Spinal cord (tissue), 10 donors: ENCODE data around the gene SLC7A10. TPM values are rescaled to one million over a fixed set of nuclear protein-coding genes. Genes with fewer than 3 reads are reported as not detected.
"Not testable (repeated sequence)": the region's sequence is repeated elsewhere in the genome, so short reads cannot be mapped to it uniquely, and the experiment has no call there.

Experiments used
- DNase-seq, 6 donors: peaks; one replicate each; pipeline versions ENCODE4 v3.0.0 to v3.0.0-alpha.2; 2013 to 2015; ENCODE audit warnings: low spot score in 6 of 6, low read depth in 4 of 6
- H3K27ac ChIP-seq: one replicate; pipeline ENCODE4 v1.5.1; 2013; ENCODE audit warnings: low read depth, low read length, control low read depth
- H3K27me3 ChIP-seq: one replicate; pipeline ENCODE4 v1.6.1; 2013; ENCODE audit warnings: low read length; ENCODE audit not compliant: control insufficient read depth, insufficient read depth
- H3K36me3 ChIP-seq: one replicate; pipeline ENCODE4 v1.6.1; 2013; ENCODE audit warnings: low read length; ENCODE audit not compliant: control insufficient read depth, insufficient read depth
- H3K4me1 ChIP-seq: one replicate; pipeline ENCODE4 v1.6.1; 2013; ENCODE audit warnings: low read length; ENCODE audit not compliant: control insufficient read depth, insufficient read depth
- H3K4me3 ChIP-seq: one replicate; pipeline ENCODE4 v1.5.1; 2013; ENCODE audit warnings: low read depth, low read length, control low read depth
- H3K9me3 ChIP-seq: one replicate; pipeline ENCODE4 v1.6.1; 2013; ENCODE audit warnings: low read length; ENCODE audit not compliant: control insufficient read depth, insufficient read depth
- WGBS: methylation state at CpG from one replicate; pipeline ENCODE4 v1.1.5; 2013; ENCODE audit warnings: missing lambda C conversion rate; ENCODE audit not compliant: insufficient coverage; 5-methylcytosine and 5-hydroxymethylcytosine counted together
- polyA plus RNA-seq, 2 donors: library from polyadenylated mRNA; unstranded; fragments of 120-200 nt; gene quantifications; one replicate each; pipeline ENCODE4 v1.2.1, GENCODE V29; 2013; ENCODE audit not compliant: insufficient read length in 2 of 2
- total RNA-seq, 2 donors: library from RNA; depleted of rRNA in 1 of 2; stranded (reverse); fragments of 120-200 nt in 1 of 2; fragments of >200 nt in 1 of 2; gene quantifications; one replicate each; pipeline versions ENCODE4 v1.2.3 to v1.2.4, GENCODE V29; 2013 to 2014
- donor health status: healthy.

Gene SLC7A10
- total and polyA plus RNA-seq, 4 donors: 3.8 to 43.2 (median 19.9) TPM

DNA sequence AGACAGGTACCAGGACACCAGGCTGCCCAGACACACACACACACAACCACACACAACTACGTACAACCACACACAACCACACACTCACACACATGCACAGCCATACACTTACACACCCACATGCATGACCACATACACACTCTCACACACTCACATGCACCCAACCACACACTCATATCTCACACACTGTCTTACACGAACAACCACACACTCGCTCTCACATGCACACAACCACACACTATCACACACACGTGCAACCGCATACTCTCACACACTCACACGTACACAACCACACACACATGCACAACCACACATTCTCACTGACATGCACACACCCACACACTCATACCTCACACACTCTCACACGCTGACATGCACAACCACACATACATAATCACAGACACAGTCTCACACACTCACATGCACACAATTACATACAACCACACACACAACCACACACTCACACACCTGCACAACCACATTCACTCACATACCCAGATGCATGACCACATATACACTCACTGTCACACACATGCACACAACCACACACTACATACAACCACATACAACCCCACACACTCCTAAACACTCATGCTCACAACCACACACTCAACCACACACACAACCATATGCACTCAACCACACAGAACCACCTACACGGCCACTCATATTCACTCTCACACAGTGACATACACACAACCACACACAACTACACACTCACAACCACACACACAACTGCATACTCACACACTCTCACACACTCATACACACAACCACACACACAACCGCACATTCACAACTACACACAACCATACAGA, 7.6 kb upstream of the SLC7A10 start:
- Histone ChIP-seq H3K27me3 (peaks cover 3% of the 10 kb centered on the region), H3K27ac (no peak overlapping the region), H3K9me3 (peaks cover 9% of the 10 kb centered on the region), H3K4me3 (no peak overlapping the region), H3K4me1 (peaks cover 4% of the 10 kb centered on the region), H3K36me3 (no peaks in the 10 kb centered on the region)
- no peak for DNase-seq
- 96% methylated on average over 9 of the region's 9 CpGs for WGBS

- DNase-seq: no peak
- H3K4me3 ChIP-seq: no peak overlapping the region
- 63% methylated on average over 12 of the region's 12 CpGs for WGBS
- no peaks in the 10 kb centered on the region for H3K36me3 ChIP-seq
- no peak overlapping the region for H3K27ac ChIP-seq
- H3K4me1 ChIP-seq: no peaks in the 10 kb centered on the region
- peaks cover 3% of the 10 kb centered on the region for H3K27me3 ChIP-seq
- H3K9me3 ChIP-seq: peaks cover 11% of the 10 kb centered on the region
Measured at GRCh38 chr19:33232656-33233055, 7.0 kb upstream of the SLC7A10 start.

DNA sequence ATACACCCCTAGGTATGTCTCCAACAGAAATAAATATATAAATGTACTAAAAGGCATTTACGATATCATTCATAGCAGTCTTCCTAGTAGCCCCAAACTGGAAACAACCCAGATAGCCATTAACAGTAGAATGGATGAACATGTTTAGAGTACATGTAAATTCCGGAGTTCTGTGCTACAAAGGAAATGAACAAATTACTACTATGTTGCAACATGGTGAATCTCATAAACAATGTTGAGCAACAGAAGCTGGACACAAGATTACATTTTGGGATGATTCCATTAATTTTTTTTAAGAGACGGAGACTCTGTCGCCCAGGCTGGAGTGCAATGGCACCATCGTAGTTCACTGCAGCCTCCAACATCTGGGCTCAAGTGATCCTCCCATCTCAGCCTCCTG, 5.9 kb upstream of the SLC7A10 start:
- H3K27ac ChIP-seq: no peak overlapping the region
- no peaks in the 10 kb centered on the region for H3K36me3 ChIP-seq
- DNase-seq: no peak
- WGBS: 93% methylated on average over 4 of the region's 5 CpGs
- peaks cover 13% of the 10 kb centered on the region for H3K9me3 ChIP-seq
- H3K4me1 ChIP-seq: peaks cover 5% of the 10 kb centered on the region
- peaks cover 11% of the 10 kb centered on the region for H3K27me3 ChIP-seq
- no peak overlapping the region for H3K4me3 ChIP-seq

DNA sequence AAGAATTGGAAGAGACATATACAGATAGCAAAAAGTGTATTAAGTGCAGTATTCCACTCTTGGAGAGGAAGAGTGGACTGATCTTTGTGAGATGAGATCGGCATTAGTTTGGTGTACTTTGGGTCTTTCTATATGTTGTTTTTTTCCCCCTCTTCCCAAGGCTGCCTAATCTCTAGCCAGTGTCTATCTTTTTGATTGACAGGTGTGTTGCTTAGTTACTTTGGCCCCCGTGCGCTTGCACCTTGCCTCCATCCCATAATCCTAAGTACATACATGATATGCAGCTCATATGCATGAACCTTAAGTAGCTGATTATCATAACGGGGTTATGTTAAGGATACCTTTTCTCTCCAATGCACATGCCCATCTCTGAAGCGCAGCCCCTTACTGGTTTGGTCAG, 4.3 kb upstream of the SLC7A10 start:
- no peak overlapping the region for H3K27ac ChIP-seq
- no peak overlapping the region for H3K4me3 ChIP-seq
- no peak for DNase-seq
- peaks cover 13% of the 10 kb centered on the region for H3K9me3 ChIP-seq
- 100% methylated on average over 2 of the region's 5 CpGs for WGBS
- peaks cover 23% of the 10 kb centered on the region for H3K27me3 ChIP-seq
- peaks cover 18% of the 10 kb centered on the region for H3K4me1 ChIP-seq
- H3K36me3 ChIP-seq: no peaks in the 10 kb centered on the region

- H3K27me3 ChIP-seq: peaks cover 31% of the 10 kb centered on the region
- H3K27ac ChIP-seq: no peak overlapping the region
- H3K4me1 ChIP-seq: peaks cover 23% of the 10 kb centered on the region
- no peak for DNase-seq
- H3K36me3 ChIP-seq: no peaks in the 10 kb centered on the region
- H3K9me3 ChIP-seq: peaks cover 13% of the 10 kb centered on the region
- no peak overlapping the region for H3K4me3 ChIP-seq
- WGBS: no CpG with 5 or more reads among the region's 1 CpG
Measured at GRCh38 chr19:33227870-33228599, 2.4 kb upstream of the SLC7A10 start.

DNA sequence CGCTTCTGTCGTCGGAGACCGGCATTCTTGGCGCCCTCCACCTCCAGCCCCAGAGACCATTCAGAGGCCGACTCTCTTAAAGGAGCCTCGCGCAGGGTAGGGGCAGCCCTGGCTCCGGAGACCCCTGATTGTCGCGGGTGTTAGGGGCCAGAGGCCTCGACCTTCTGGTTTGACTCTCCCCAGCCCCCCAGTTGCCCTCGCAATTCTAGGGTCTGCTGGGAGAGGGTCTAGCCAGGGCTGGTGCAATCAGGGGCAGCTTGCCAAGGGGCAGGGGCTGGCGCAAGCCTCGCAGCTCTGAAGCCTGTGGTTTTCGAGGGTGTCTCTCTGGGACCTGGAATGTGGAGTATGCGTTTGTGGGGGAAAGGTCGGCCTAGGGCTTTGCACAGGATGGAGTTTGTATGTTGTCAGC, 1.6 kb upstream of the SLC7A10 start:
- Histone ChIP-seq H3K27me3 (peaks cover 31% of the 10 kb centered on the region), H3K36me3 (no peaks in the 10 kb centered on the region), H3K27ac (no peak overlapping the region), H3K4me1 (peaks cover 23% of the 10 kb centered on the region), H3K9me3 (peaks cover 13% of the 10 kb centered on the region), H3K4me3 (no peak overlapping the region)
- DNase-seq: no peak
- 19% methylated on average over 15 of the region's 18 CpGs for WGBS

DNA sequence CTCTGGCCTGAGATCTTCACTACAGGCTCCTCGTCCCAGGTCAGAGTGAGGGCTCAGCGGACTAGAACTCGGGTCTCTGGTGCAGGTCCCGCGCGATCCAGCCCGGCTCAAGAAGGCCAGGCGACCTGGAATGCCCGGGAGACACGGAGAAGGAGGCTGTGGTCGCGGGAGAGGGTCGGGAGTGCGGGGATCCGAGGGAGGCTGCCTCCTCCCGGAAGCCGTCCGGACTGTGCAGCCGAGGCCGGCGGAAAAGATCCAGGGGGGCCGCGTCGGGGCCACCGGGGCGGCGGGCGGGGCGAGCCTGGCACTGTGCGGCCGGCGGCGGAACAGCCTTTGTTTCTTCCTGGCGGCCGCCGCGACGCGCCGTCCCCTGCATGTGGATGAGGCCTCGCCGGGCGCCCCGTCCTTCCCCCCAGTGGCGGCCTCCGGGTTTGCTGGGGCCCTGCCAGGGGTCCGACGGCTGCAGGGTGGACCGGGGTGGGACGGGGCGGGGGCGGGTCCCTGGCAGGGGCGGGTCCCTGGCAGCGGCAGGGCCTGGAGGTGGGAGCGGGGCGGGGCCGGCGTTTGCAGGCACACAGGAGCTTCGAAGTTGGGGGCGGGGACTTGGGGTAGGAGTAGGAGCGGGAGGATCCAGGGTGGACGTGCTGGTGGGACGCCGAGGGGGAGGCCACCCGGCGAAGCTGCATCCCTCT, 1.0 kb upstream of the SLC7A10 start:
- peak overlapping the region; percentile 2 for H3K4me3 ChIP-seq
- 1% methylated on average over 60 of the region's 66 CpGs for WGBS

GRCh38 chr19:33224694-33225457, 774 bp downstream of the SLC7A10 start:
- H3K9me3 ChIP-seq: peaks cover 13% of the 10 kb centered on the region
- H3K27me3 ChIP-seq: peaks cover 31% of the 10 kb centered on the region
- no peak for DNase-seq
- H3K4me3 ChIP-seq: peak overlapping the region; percentile 6
- WGBS: 48% methylated on average over 18 of the region's 18 CpGs
- H3K4me1 ChIP-seq: peaks cover 27% of the 10 kb centered on the region
- H3K36me3 ChIP-seq: peaks cover 4% of the 10 kb centered on the region
- no peak overlapping the region for H3K27ac ChIP-seq

More for the DNA sequence above, 1.0 kb upstream of the SLC7A10 start:
- Histone ChIP-seq H3K36me3 (no peaks in the 10 kb centered on the region), H3K4me1 (peaks cover 23% of the 10 kb centered on the region), H3K9me3 (peaks cover 13% of the 10 kb centered on the region), H3K27me3 (peaks cover 31% of the 10 kb centered on the region), H3K27ac (no peak overlapping the region)
- peak in 2 of 6 donors; percentile 41 to 56 for DNase-seq

GRCh38 chr19:33222255-33222654, 3.4 kb downstream of the SLC7A10 start:
- H3K27ac ChIP-seq, H3K9me3 ChIP-seq, H3K4me3 ChIP-seq, DNase-seq, H3K36me3 ChIP-seq: not testable (repeated sequence)
- no CpG with 5 or more reads among the region's 2 CpGs for WGBS
- Histone ChIP-seq H3K4me1 (peaks cover 53% of the 10 kb centered on the region), H3K27me3 (peaks cover 25% of the 10 kb centered on the region)
